Putamen (tissue), 1 donor: ENCODE data around the gene ACER2.

Experiments
- DNase-seq: peaks from one replicate; pipeline ENCODE4 v3.0.0-alpha.2; 2016; ENCODE audit warnings: low spot score

ACER2 gene

GRCh38 chr9:19456426-19456825, 47.6 kb downstream of the ACER2 start:
- no peak for DNase-seq

- DNase-seq: peak; percentile 86
Measured at GRCh38 chr9:19456996-19457692, 48.3 kb downstream of the ACER2 start.

GRCh38 chr9:19457693-19458009, 48.8 kb downstream of the ACER2 start:
- DNase-seq: no peak

GRCh38 chr9:19460243-19460642, 51.4 kb downstream of the ACER2 start:
- no peak for DNase-seq

GRCh38 chr9:19461135-19461534, 52.3 kb downstream of the ACER2 start:
- DNase-seq: no peak

- DNase-seq: no peak
Measured at GRCh38 chr9:19464061-19464763, 55.4 kb downstream of the ACER2 start.

GRCh38 chr9:19464764-19465585, 56.2 kb downstream of the ACER2 start:
- peak; percentile 72 for DNase-seq

- DNase-seq: no peak
Measured at GRCh38 chr9:19465586-19466279, 56.9 kb downstream of the ACER2 start.

- DNase-seq: no peak
Measured at GRCh38 chr9:19466280-19466639, 57.5 kb downstream of the ACER2 start.

- DNase-seq: no peak
Measured at GRCh38 chr9:19469271-19469670, 60.5 kb downstream of the ACER2 start.

- peak; percentile 78 for DNase-seq
Measured at GRCh38 chr9:19470567-19470966, 61.8 kb downstream of the ACER2 start.

- peak; percentile 85 for DNase-seq
Measured at GRCh38 chr9:19470981-19471650, 62.3 kb downstream of the ACER2 start.

GRCh38 chr9:19471737-19472648, 63.2 kb downstream of the ACER2 start:
- peak; percentile 83 for DNase-seq

GRCh38 chr9:19473605-19474004, 64.8 kb downstream of the ACER2 start:
- DNase-seq: no peak

GRCh38 chr9:19479874-19480273, 71.1 kb downstream of the ACER2 start:
- no peak for DNase-seq

- DNase-seq: no peak
Measured at GRCh38 chr9:19480345-19480744, 71.5 kb downstream of the ACER2 start.

- DNase-seq: no peak
Measured at GRCh38 chr9:19481121-19481870, 72.5 kb downstream of the ACER2 start.

GRCh38 chr9:19481971-19482404, 73.2 kb downstream of the ACER2 start:
- DNase-seq: peak; percentile 97

GRCh38 chr9:19484699-19485098, 75.9 kb downstream of the ACER2 start:
- peak; percentile 74 for DNase-seq

- no peak for DNase-seq
Measured at GRCh38 chr9:19485193-19485592, 76.4 kb downstream of the ACER2 start.
